ENCODE measurements around the gene PNP.
"Not testable (repeated sequence)": the region's sequence is repeated elsewhere in the genome, so short reads cannot be mapped to it uniquely, and the experiment has no call there.

The PNP gene

GRCh38 chr14:20487396-20487725 lies 18.2 kb downstream of the PNP start:
- H3K27ac ChIP-seq: no peak overlapping the region
- DNase-seq (ENCODE audit: low read depth, low spot score): no peak

- H3K27ac ChIP-seq: peak overlapping the region; percentile 68
- no peak for DNase-seq (ENCODE audit: low read depth, low spot score)
Observed at GRCh38 chr14:20489093-20489994, 20.1 kb downstream of the PNP start.

GRCh38 chr14:20490563-20490962 lies 21.4 kb downstream of the PNP start:
- H3K27ac ChIP-seq: peak overlapping the region; percentile 68
- DNase-seq (ENCODE audit: low read depth, low spot score): no peak

- H3K27ac ChIP-seq: peak overlapping the region; percentile 73
- no peak for DNase-seq (ENCODE audit: low read depth, low spot score)
Observed at GRCh38 chr14:20492486-20492885, 23.3 kb downstream of the PNP start.

GRCh38 chr14:20493634-20494033 lies 24.4 kb downstream of the PNP start:
- no peak for DNase-seq (ENCODE audit: low read depth, low spot score)
- H3K27ac ChIP-seq: peak overlapping the region; percentile 73

GRCh38 chr14:20494935-20495766 lies 25.9 kb downstream of the PNP start:
- DNase-seq (ENCODE audit: low read depth, low spot score): no peak
- peak overlapping the region; percentile 73 for H3K27ac ChIP-seq

- no peak overlapping the region for H3K27ac ChIP-seq
- DNase-seq (ENCODE audit: low read depth, low spot score): no peak
Observed at GRCh38 chr14:20498622-20499021, 29.4 kb downstream of the PNP start.

GRCh38 chr14:20499108-20499507 lies 29.9 kb downstream of the PNP start:
- DNase-seq (ENCODE audit: low read depth, low spot score): no peak
- no peak overlapping the region for H3K27ac ChIP-seq

GRCh38 chr14:20499881-20500280 lies 30.7 kb downstream of the PNP start:
- no peak overlapping the region for H3K27ac ChIP-seq
- DNase-seq (ENCODE audit: low read depth, low spot score): no peak

- no peak overlapping the region for H3K27ac ChIP-seq
- DNase-seq (ENCODE audit: low read depth, low spot score): peak; percentile 52
Observed at GRCh38 chr14:20501346-20501745, 32.1 kb downstream of the PNP start.

- H3K27ac ChIP-seq: no peak overlapping the region
- DNase-seq (ENCODE audit: low read depth, low spot score): no peak
Observed at GRCh38 chr14:20503898-20504297, 34.7 kb downstream of the PNP start.

GRCh38 chr14:20506276-20506675 lies 37.1 kb downstream of the PNP start:
- H3K27ac ChIP-seq; DNase-seq (ENCODE audit: low read depth, low spot score): not testable (repeated sequence)

GRCh38 chr14:20506752-20507151 lies 37.5 kb downstream of the PNP start:
- not testable (repeated sequence) for H3K27ac ChIP-seq; DNase-seq (ENCODE audit: low read depth, low spot score)

- DNase-seq (ENCODE audit: low read depth, low spot score): not testable (repeated sequence)
Observed at GRCh38 chr14:20507537-20507936, 38.3 kb downstream of the PNP start.

GRCh38 chr14:20508367-20508766 lies 39.2 kb downstream of the PNP start:
- no peak for DNase-seq (ENCODE audit: low read depth, low spot score)
- H3K27ac ChIP-seq: no peak overlapping the region

More at GRCh38 chr14:20507537-20507936, 38.3 kb downstream of the PNP start:
- not testable (repeated sequence) for H3K27ac ChIP-seq

GRCh38 chr14:20512177-20512905 lies 43.1 kb downstream of the PNP start:
- no peak for DNase-seq (ENCODE audit: low read depth, low spot score)

GRCh38 chr14:20515846-20516245 lies 46.6 kb downstream of the PNP start:
- no peak overlapping the region for H3K27ac ChIP-seq
- no peak for DNase-seq (ENCODE audit: low read depth, low spot score)

More at GRCh38 chr14:20512177-20512905, 43.1 kb downstream of the PNP start:
- H3K27ac ChIP-seq: no peak overlapping the region

- peak overlapping the region; percentile 58 for H3K27ac ChIP-seq
Observed at GRCh38 chr14:20516921-20517320, 47.7 kb downstream of the PNP start.

GRCh38 chr14:20522332-20522731 lies 53.1 kb downstream of the PNP start:
- no peak overlapping the region for H3K27ac ChIP-seq
- DNase-seq (ENCODE audit: low read depth, low spot score): no peak

More at GRCh38 chr14:20516921-20517320, 47.7 kb downstream of the PNP start:
- DNase-seq (ENCODE audit: low read depth, low spot score): no peak

- no peak overlapping the region for H3K27ac ChIP-seq
- DNase-seq (ENCODE audit: low read depth, low spot score): no peak
Observed at GRCh38 chr14:20524027-20524426, 54.8 kb downstream of the PNP start.

Measured in epithelial cell of prostate (primary cell).